Fibroblast of lung (primary cell): ENCODE results near the gene EYS. TPM values are rescaled to one million over a fixed set of nuclear protein-coding genes. Genes with fewer than 3 reads are reported as not detected.

Source experiments
- DNase-seq, 2 donors: peaks; one replicate each; pipeline versions ENCODE4 v3.0.0 to v3.0.0-alpha.2; 2010; ENCODE audit warnings: low read depth in 2 of 2
- H2AFZ ChIP-seq: 2 replicates; pipeline ENCODE4 v1.5.1; 2012; ENCODE audit warnings: low read length, control low read depth, inconsistent platforms
- H3K27ac ChIP-seq: 2 replicates; pipeline ENCODE4 v1.5.1; 2011; ENCODE audit warnings: low read length, control low read depth; ENCODE audit not compliant: insufficient read depth
- H3K27me3 ChIP-seq: 2 replicates; pipeline ENCODE4 v1.5.1; 2011; ENCODE audit warnings: mild to moderate bottlenecking, low read length; ENCODE audit not compliant: control insufficient read depth, insufficient read depth
- H3K36me3 ChIP-seq: 2 replicates; pipeline ENCODE4 v1.5.1; 2011; ENCODE audit warnings: low read length; ENCODE audit not compliant: control insufficient read depth, insufficient read depth
- H3K4me1 ChIP-seq: 2 replicates; pipeline ENCODE4 v1.5.1; 2011; ENCODE audit warnings: low read length; ENCODE audit not compliant: control insufficient read depth, insufficient read depth; ENCODE audit errors: extremely low read depth
- H3K4me2 ChIP-seq: 2 replicates; pipeline ENCODE4 v1.5.1; 2011; ENCODE audit warnings: low read length, control low read depth; ENCODE audit not compliant: insufficient read depth; ENCODE audit errors: extremely low read depth
- H3K4me3 ChIP-seq, 4 experiments: fragments of 200-600 bp in 1 of 4; sonication (generic) in 1 of 4; replicated peaks in 1 of 4; 2 replicates each; pipeline ENCODE4 v1.5.1; 2011 to 2016; ENCODE audit warnings: low read length in 4 of 4, low read depth in 3 of 4, mild to moderate bottlenecking in 3 of 4, control low read depth in 2 of 4, inconsistent platforms in 1 of 4, mixed read lengths in 1 of 4; ENCODE audit not compliant: insufficient read depth in 1 of 4; ENCODE audit errors: control extremely low read depth in 1 of 4
- H3K79me2 ChIP-seq: 2 replicates; pipeline ENCODE4 v1.5.1; 2012; ENCODE audit warnings: mild to moderate bottlenecking, low read length, inconsistent platforms; ENCODE audit not compliant: control insufficient read depth, insufficient read depth
- H3K9ac ChIP-seq: 2 replicates; pipeline ENCODE4 v1.5.1; 2011; ENCODE audit warnings: mild to moderate bottlenecking, low read length, control low read depth; ENCODE audit not compliant: insufficient read depth
- H3K9me3 ChIP-seq: 2 replicates; pipeline ENCODE4 v1.5.1; 2012; ENCODE audit warnings: low read depth, low read length; ENCODE audit not compliant: control insufficient read depth, insufficient read depth
- H4K20me1 ChIP-seq: 2 replicates; pipeline ENCODE4 v1.5.1; 2011; ENCODE audit warnings: low read length; ENCODE audit not compliant: control insufficient read depth, insufficient read depth; ENCODE audit errors: extremely low read depth
- EZH2 ChIP-seq: IDR thresholded peaks from 2 replicates; pipeline ENCODE4 v1.5.1; 2012; ENCODE audit warnings: low read length, control low read depth, mild to moderate bottlenecking; ENCODE audit errors: missing control alignments
- polyA plus RNA-seq, 2 donors: library from polyadenylated mRNA; depleted of rRNA in 1 of 2; stranded (reverse) in 1 of 2; unstranded in 1 of 2; fragments of >200 nt; gene quantifications; 2 replicates each; pipeline ENCODE4 v1.2.1, GENCODE V29; 2011 to 2012; ENCODE audit warnings: missing spikeins in 1 of 2
- total RNA-seq: library from RNA; depleted of rRNA; stranded (reverse); fragments of >200 nt; gene quantifications from 2 replicates; pipeline ENCODE4 v1.2.1, GENCODE V29; 2014
- TF ChIP-seq, protein P1 (sequence below), 2 donors: IDR thresholded peaks in 1 of 2; conservative IDR thresholded peaks in 1 of 2; 1 replicate in 1 of 2; 2 replicates in 1 of 2; pipeline ENCODE4 v1.5.1; 2011 to 2012; ENCODE audit warnings: low read length in 2 of 2, control low read depth in 1 of 2, inconsistent platforms in 1 of 2, low read depth in 1 of 2, mild to moderate bottlenecking in 1 of 2

Gene EYS
- total and polyA plus RNA-seq, 2 donors (not counting 1 experiment from before 2014, with no cell fraction given) = under 0.01 TPM; not detected in 1

DNA sequence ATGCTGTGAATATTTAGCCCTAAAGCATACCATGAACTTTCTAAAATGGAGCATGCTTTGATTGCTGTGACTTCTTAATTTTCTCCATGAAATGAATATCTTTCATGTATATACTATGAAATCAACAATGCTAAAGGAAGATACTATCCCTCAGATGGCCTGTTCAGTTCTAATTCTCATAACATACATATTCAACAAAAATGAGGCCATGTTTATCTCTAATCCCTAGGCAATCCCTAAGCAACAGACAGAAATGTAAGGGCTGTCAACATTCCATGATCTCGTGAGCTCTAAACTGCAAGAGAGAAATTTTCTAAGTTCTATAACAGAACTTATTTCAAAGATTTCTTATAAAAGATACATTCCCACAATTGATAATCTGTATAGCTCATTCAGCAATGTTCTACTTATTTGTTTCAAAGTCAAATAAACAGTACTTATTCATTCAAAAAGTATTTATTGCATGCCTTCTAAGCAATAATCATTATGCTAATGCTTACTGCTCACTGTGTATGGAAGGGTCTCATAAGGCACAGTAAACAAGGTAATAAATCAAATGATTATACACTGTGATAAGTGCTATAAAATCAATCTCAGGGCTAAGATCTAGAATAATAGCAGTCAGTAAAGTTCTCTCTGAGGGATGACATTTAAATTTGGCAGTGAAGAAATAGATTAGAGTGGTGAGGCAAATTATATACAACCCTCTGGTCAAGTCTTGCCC lies 1578.6 kb downstream of the EYS start:
- DNase-seq = no peak
- no peak for TF ChIP-seq EZH2
- TF ChIP-seq, protein P1, sequence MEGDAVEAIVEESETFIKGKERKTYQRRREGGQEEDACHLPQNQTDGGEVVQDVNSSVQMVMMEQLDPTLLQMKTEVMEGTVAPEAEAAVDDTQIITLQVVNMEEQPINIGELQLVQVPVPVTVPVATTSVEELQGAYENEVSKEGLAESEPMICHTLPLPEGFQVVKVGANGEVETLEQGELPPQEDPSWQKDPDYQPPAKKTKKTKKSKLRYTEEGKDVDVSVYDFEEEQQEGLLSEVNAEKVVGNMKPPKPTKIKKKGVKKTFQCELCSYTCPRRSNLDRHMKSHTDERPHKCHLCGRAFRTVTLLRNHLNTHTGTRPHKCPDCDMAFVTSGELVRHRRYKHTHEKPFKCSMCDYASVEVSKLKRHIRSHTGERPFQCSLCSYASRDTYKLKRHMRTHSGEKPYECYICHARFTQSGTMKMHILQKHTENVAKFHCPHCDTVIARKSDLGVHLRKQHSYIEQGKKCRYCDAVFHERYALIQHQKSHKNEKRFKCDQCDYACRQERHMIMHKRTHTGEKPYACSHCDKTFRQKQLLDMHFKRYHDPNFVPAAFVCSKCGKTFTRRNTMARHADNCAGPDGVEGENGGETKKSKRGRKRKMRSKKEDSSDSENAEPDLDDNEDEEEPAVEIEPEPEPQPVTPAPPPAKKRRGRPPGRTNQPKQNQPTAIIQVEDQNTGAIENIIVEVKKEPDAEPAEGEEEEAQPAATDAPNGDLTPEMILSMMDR (conservative IDR thresholded peaks at IDR 0.05 in 1 of 2, IDR thresholded peaks at IDR 0.05 in 1 of 2; ENCODE audit: low read depth in 1 of 2, low read length in 2 of 2) = no peak
- no peak overlapping the region for H3K27ac ChIP-seq
- H2AFZ ChIP-seq = no peak overlapping the region
- no peaks in the 10 kb centered on the region for H3K27me3 ChIP-seq
- H3K9ac ChIP-seq = no peak overlapping the region
- H3K9me3 ChIP-seq = no peaks in the 10 kb centered on the region
- H4K20me1 ChIP-seq = no peaks in the 10 kb centered on the region
- H3K79me2 ChIP-seq = no peaks in the 10 kb centered on the region
- H3K4me1 ChIP-seq = no peaks in the 10 kb centered on the region
- no peak overlapping the region for H3K4me3 ChIP-seq
- no peaks in the 10 kb centered on the region for H3K36me3 ChIP-seq
- no peak overlapping the region for H3K4me2 ChIP-seq

DNA sequence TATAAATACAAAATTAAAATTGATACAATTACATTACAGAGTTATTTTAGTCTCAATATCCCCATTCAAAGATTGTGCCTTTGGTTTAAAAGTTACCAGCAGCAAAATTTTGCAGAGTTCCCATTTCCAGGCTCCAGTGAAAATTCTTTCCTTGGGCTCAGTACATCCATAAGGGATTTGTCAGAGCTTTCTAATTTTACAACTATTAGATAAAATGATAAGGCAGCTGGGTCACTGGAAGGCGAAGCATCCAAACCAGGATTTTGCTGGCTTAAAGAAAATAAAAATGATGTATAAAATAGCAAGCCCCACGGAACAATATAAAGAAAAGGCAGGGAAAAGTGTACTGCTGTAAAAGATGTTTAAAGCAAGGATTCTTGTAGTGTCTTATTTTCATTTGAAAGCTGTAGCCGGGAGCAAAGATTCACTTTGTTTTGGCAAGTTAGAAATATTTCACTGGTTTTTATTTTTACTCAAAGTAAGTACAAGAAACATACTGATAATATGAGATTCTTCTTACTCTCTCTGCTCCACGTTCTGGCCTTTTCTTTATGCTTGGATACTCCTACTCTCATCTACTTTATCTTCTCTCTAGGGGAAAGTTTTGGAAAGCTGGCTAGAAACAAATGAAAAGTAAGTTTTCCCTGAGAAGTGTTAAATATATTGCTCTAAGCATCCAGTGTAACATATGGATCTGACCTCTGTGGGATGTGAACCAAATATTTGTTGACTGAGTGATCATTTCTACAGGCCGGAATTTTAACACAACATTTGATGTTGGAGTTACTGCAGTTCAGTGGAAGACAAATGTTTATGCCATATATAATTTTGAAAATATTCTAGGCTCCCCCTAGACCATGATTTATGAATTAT lies 1583.0 kb downstream of the EYS start:
- Histone ChIP-seq H3K9me3 (no peaks in the 10 kb centered on the region), H4K20me1 (no peaks in the 10 kb centered on the region), H3K27me3 (no peaks in the 10 kb centered on the region), H2AFZ (no peak overlapping the region), H3K4me2 (no peak overlapping the region), H3K4me1 (no peaks in the 10 kb centered on the region), H3K9ac (no peak overlapping the region), H3K4me3 (no peak overlapping the region), H3K79me2 (no peaks in the 10 kb centered on the region), H3K27ac (no peak overlapping the region), H3K36me3 (no peaks in the 10 kb centered on the region)
- TF ChIP-seq EZH2 = no peak
- TF ChIP-seq, protein P1 (conservative IDR thresholded peaks at IDR 0.05 in 1 of 2, IDR thresholded peaks at IDR 0.05 in 1 of 2; ENCODE audit: low read depth in 1 of 2, low read length in 2 of 2) = no peak
- DNase-seq = no peak

DNA sequence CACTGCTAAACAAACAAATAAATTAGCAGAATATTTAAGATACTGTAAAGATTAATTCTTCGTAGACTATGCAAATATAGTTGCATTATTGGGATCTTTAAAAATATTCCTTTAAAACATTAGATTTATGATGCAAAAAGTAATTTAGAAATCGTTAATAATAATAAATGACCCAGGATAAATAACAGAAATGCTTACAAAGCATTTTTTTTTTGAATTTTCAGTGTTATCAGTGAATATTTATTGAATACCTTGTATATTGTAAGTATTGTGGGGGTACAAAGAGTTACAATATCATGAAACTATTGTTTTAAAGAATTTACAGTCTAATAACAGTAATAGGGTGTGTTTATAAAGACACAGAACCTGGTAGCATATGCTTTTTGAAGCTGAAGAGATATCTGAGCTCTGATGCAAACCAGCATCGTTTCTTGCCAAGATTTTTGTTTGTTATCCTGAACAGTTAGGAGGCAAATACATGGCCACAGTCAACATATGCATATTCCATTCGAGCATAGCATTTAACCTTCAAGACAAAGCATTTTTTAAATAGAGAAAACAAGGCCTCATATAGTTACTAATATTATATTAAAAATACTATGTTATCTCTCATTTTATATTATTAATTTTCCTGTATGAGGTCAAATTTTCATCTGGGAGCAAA lies 1584.2 kb downstream of the EYS start:
- Histone ChIP-seq H3K9me3 (no peaks in the 10 kb centered on the region), H3K36me3 (no peaks in the 10 kb centered on the region), H3K9ac (no peak overlapping the region), H3K4me1 (no peaks in the 10 kb centered on the region), H2AFZ (no peak overlapping the region), H3K79me2 (no peaks in the 10 kb centered on the region), H3K27me3 (no peaks in the 10 kb centered on the region), H3K4me2 (no peak overlapping the region), H3K4me3 (no peak overlapping the region), H4K20me1 (no peaks in the 10 kb centered on the region), H3K27ac (no peak overlapping the region)
- TF ChIP-seq, protein P1 (conservative IDR thresholded peaks at IDR 0.05 in 1 of 2, IDR thresholded peaks at IDR 0.05 in 1 of 2; ENCODE audit: low read depth in 1 of 2, low read length in 2 of 2) = no peak
- no peak for TF ChIP-seq EZH2
- DNase-seq = no peak
